Stimulated activated effector memory CD8-positive, alpha-beta T cell treated with anti-CD3 and anti-CD28 coated beads, Interleukin-12 subunit alpha, Interleukin-12 subunit beta, amount 100 ng/mL, for 72 hours (primary cell): Measurements from ENCODE around the gene LZTR1.
"Not testable (repeated sequence)": the region's sequence is repeated elsewhere in the genome, so short reads cannot be mapped to it uniquely, and the experiment has no call there.

ENCODE experiments used
- ATAC-seq: fragments of 150-1000 bp; cut with Tn5 transposase; 2 replicates; pipeline ENCODE4 v1.10.0; 2021
- DNase-seq, 2 donors: peaks; one replicate each; pipeline ENCODE4 v3.0.0; 2021 to 2022; ENCODE audit warnings: low spot score in 2 of 2
- H3K27ac Mint-ChIP-seq: one replicate; pipeline ENCODE4 v1.8.0; 2022; ENCODE audit warnings: mild to moderate bottlenecking, mixed read lengths
- H3K36me3 Mint-ChIP-seq: one replicate; pipeline ENCODE4 v1.8.0; 2022; ENCODE audit warnings: mild to moderate bottlenecking, mixed read lengths
- H3K4me1 Mint-ChIP-seq: one replicate; pipeline ENCODE4 v1.8.0; 2022; ENCODE audit warnings: mixed read lengths
- H3K4me3 Mint-ChIP-seq: one replicate; pipeline ENCODE4 v1.8.0; 2022; ENCODE audit warnings: mild to moderate bottlenecking, mixed read lengths
- H3K9me3 Mint-ChIP-seq: one replicate; pipeline ENCODE4 v1.8.0; 2022; ENCODE audit warnings: mixed read lengths

Gene LZTR1

GRCh38 chr22:20981787-20982562, at the start of gene LZTR1:
TSS of gene LZTR1 (plus strand) at chr22:20982297. CDS start at chr22:20982372, 75 bp downstream.
- Mint-ChIP-seq H3K27ac (peak within 1 kb of the TSS; percentile 94), H3K4me3 (peak within 1 kb of the TSS; percentile 96), H3K36me3 (peaks cover 38% of the 10 kb centered on the region), H3K9me3 (peaks cover 2% of the 10 kb centered on the region), H3K4me1 (peaks cover 50% of the 10 kb centered on the region)
- ATAC-seq (peak; percentile 81), DNase-seq (peak; percentile 62 to 87)

- Mint-ChIP-seq H3K4me1 (peaks cover 68% of the 10 kb centered on the region), H3K36me3 (peaks cover 83% of the 10 kb centered on the region), H3K4me3 (no peak overlapping the region), H3K9me3 (no peaks in the 10 kb centered on the region), H3K27ac (no peak overlapping the region)
- ATAC-seq (no peak), DNase-seq (no peak)
These were observed 48.2 kb upstream of the LZTR1 start for GRCh38 chr22:20933910-20934309.

- peaks cover 67% of the 10 kb centered on the region for H3K4me1 Mint-ChIP-seq
- H3K4me3 Mint-ChIP-seq, H3K9me3 Mint-ChIP-seq, ATAC-seq, H3K27ac Mint-ChIP-seq, DNase-seq: not testable (repeated sequence)
- peaks cover 91% of the 10 kb centered on the region for H3K36me3 Mint-ChIP-seq
These were observed 47.0 kb upstream of the LZTR1 start for GRCh38 chr22:20935049-20935448.

GRCh38 chr22:20935780-20936539, 46.1 kb upstream of the LZTR1 start:
- Mint-ChIP-seq H3K4me1 (peaks cover 73% of the 10 kb centered on the region), H3K36me3 (peaks cover 91% of the 10 kb centered on the region)
- not testable (repeated sequence) for ATAC-seq, H3K9me3 Mint-ChIP-seq, H3K4me3 Mint-ChIP-seq, DNase-seq, H3K27ac Mint-ChIP-seq

- ATAC-seq (peak; percentile 19), DNase-seq (no peak)
- H3K4me1 Mint-ChIP-seq: peaks cover 77% of the 10 kb centered on the region
- peak overlapping the region; percentile 51 for H3K4me3 Mint-ChIP-seq
- H3K36me3 Mint-ChIP-seq: peaks cover 98% of the 10 kb centered on the region
- H3K27ac Mint-ChIP-seq: peak overlapping the region; percentile 11
- no peaks in the 10 kb centered on the region for H3K9me3 Mint-ChIP-seq
These were observed 44.9 kb upstream of the LZTR1 start for GRCh38 chr22:20937031-20937793.

GRCh38 chr22:20937794-20938671, 44.1 kb upstream of the LZTR1 start:
- Mint-ChIP-seq H3K36me3 (peaks cover 98% of the 10 kb centered on the region), H3K4me1 (peaks cover 78% of the 10 kb centered on the region), H3K9me3 (no peaks in the 10 kb centered on the region), H3K4me3 (peak overlapping the region; percentile 51), H3K27ac (no peak overlapping the region)
- no peak for ATAC-seq
- DNase-seq: no peak

GRCh38 chr22:20939457-20940185, 42.5 kb upstream of the LZTR1 start:
- Mint-ChIP-seq H3K36me3 (peaks cover 98% of the 10 kb centered on the region), H3K4me1 (peaks cover 79% of the 10 kb centered on the region)
- not testable (repeated sequence) for ATAC-seq, H3K4me3 Mint-ChIP-seq, DNase-seq, H3K9me3 Mint-ChIP-seq, H3K27ac Mint-ChIP-seq

- Mint-ChIP-seq H3K4me3 (no peak overlapping the region), H3K9me3 (no peaks in the 10 kb centered on the region), H3K27ac (no peak overlapping the region), H3K4me1 (peaks cover 79% of the 10 kb centered on the region), H3K36me3 (peaks cover 98% of the 10 kb centered on the region)
- DNase-seq: no peak
- no peak for ATAC-seq
These were observed 41.9 kb upstream of the LZTR1 start for GRCh38 chr22:20940186-20940651.

- Mint-ChIP-seq H3K36me3 (peaks cover 97% of the 10 kb centered on the region), H3K27ac (no peak overlapping the region), H3K9me3 (no peaks in the 10 kb centered on the region), H3K4me1 (peaks cover 79% of the 10 kb centered on the region), H3K4me3 (no peak overlapping the region)
- no peak for ATAC-seq
- no peak for DNase-seq
These were observed 41.2 kb upstream of the LZTR1 start for GRCh38 chr22:20940904-20941385.

- peaks cover 78% of the 10 kb centered on the region for H3K4me1 Mint-ChIP-seq
These were observed 39.7 kb upstream of the LZTR1 start for GRCh38 chr22:20942203-20942902.

GRCh38 chr22:20943104-20943933, 38.8 kb upstream of the LZTR1 start:
- peaks cover 70% of the 10 kb centered on the region for H3K4me1 Mint-ChIP-seq
- no peak overlapping the region for H3K4me3 Mint-ChIP-seq
- no peak overlapping the region for H3K27ac Mint-ChIP-seq
- DNase-seq: no peak
- peaks cover 94% of the 10 kb centered on the region for H3K36me3 Mint-ChIP-seq
- ATAC-seq: no peak
- H3K9me3 Mint-ChIP-seq: no peaks in the 10 kb centered on the region

More at GRCh38 chr22:20942203-20942902, 39.7 kb upstream of the LZTR1 start:
- H3K4me3 Mint-ChIP-seq, H3K9me3 Mint-ChIP-seq, H3K27ac Mint-ChIP-seq, ATAC-seq, DNase-seq: not testable (repeated sequence)
- H3K36me3 Mint-ChIP-seq: peaks cover 94% of the 10 kb centered on the region

GRCh38 chr22:20944042-20944441, 38.1 kb upstream of the LZTR1 start:
- Mint-ChIP-seq H3K9me3 (no peaks in the 10 kb centered on the region), H3K36me3 (peaks cover 94% of the 10 kb centered on the region), H3K27ac (no peak overlapping the region), H3K4me1 (peaks cover 68% of the 10 kb centered on the region), H3K4me3 (no peak overlapping the region)
- ATAC-seq (no peak), DNase-seq (no peak)

- no peak overlapping the region for H3K27ac Mint-ChIP-seq
- DNase-seq (no peak), ATAC-seq (no peak)
- H3K9me3 Mint-ChIP-seq: no peaks in the 10 kb centered on the region
- peaks cover 66% of the 10 kb centered on the region for H3K4me1 Mint-ChIP-seq
- H3K4me3 Mint-ChIP-seq: no peak overlapping the region
- H3K36me3 Mint-ChIP-seq: peaks cover 94% of the 10 kb centered on the region
These were observed 36.5 kb upstream of the LZTR1 start for GRCh38 chr22:20945578-20945934.
